OCI-M2 (cell line): ENCODE data around the gene MAPKAPK2.
"Not testable (repeated sequence)": the region's sequence is repeated elsewhere in the genome, so short reads cannot be mapped to it uniquely, and the experiment has no call there.

Experiments used
- DNase-seq: peaks from one replicate; lab custom pipeline; 2025; ENCODE audit not compliant: unreplicated experiment; lab: John Stamatoyannopoulos, UW

MAPKAPK2 gene

GRCh38 chr1:206739411-206740076 lies 54.8 kb downstream of the MAPKAPK2 start:
- no peak for DNase-seq

- DNase-seq: no peak
Observed at GRCh38 chr1:206741142-206741701, 56.5 kb downstream of the MAPKAPK2 start.

GRCh38 chr1:206742719-206743383 lies 58.1 kb downstream of the MAPKAPK2 start:
- no peak for DNase-seq

GRCh38 chr1:206744683-206745082 lies 60.0 kb downstream of the MAPKAPK2 start:
- DNase-seq: no peak

DNA sequence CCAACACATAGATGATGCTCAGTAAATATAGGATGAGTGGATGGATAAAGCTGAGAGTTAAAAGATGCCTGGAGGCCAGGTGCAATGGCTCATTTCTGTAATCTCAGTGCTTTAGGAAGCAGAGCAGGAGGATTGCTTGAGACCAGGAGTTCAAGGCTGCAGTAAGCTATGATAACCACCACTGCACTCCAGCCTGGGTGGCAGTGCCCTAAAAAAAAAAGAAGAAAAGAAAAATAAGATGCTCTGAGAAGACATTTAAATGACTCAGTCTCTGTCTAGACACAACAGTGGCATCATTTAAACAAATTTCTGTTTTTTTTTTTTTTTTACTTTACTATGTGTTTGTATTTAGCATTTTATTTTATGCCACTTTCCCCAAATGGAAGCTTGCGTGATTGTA lies 60.6 kb downstream of the MAPKAPK2 start:
- DNase-seq: no peak

DNA sequence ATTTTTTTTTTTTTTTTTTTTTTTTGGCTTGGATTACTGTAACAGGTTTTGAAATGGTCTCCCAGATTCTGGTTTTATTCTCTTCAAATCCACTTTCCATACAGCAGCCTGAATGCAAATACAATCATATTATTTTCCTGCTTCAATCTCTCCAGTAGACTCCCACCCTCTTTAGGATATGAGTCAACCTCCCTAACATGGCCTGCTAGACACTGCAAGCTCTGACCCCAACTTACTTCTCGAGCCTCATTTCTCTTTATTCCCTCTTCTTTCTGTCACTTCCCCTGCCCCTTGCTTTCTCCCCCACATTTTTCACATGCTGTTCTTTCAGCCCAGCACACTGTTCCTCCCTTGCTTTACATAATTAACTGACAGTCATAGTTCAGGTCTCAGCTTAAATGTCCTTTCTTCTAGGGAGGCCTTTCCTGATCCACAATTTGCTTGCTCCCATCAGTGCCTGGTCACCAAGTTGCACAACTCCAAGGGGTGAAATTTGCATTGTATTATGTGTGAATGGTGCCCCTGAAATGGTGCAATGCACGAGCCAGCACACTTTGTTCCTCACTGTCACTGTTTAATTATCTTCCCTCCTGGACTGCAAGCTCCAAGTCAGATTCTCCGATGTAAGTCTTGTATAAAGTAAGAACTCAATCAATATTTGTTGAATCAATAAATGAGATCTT lies 63.8 kb downstream of the MAPKAPK2 start:
- DNase-seq: no peak

GRCh38 chr1:206751891-206752290 lies 67.2 kb downstream of the MAPKAPK2 start:
- DNase-seq: no peak

GRCh38 chr1:206752481-206752880 lies 67.8 kb downstream of the MAPKAPK2 start:
- DNase-seq: no peak

- DNase-seq: no peak
Observed at GRCh38 chr1:206753141-206753540, 68.4 kb downstream of the MAPKAPK2 start.

DNA sequence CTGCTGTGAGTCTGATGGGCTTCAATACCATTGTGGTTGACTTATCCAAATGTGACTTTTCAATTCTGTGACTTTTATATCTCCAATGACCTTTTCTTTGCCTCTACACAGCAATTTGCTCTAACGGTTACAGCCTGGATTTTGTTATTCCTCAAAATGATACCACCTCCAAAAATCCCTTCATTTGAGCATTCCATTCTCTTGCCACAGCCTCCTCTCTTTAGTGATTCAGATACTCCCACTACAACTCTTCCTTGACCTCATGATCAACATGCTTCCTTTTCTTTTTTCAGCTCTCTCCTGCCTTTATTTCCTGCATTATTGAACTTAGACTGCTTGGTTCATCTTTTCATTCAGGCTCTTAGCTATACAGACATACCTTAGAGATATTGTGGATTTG lies 69.3 kb downstream of the MAPKAPK2 start:
- DNase-seq: no peak

- DNase-seq: no peak
Observed at GRCh38 chr1:206757524-206758266, 73.0 kb downstream of the MAPKAPK2 start.

DNA sequence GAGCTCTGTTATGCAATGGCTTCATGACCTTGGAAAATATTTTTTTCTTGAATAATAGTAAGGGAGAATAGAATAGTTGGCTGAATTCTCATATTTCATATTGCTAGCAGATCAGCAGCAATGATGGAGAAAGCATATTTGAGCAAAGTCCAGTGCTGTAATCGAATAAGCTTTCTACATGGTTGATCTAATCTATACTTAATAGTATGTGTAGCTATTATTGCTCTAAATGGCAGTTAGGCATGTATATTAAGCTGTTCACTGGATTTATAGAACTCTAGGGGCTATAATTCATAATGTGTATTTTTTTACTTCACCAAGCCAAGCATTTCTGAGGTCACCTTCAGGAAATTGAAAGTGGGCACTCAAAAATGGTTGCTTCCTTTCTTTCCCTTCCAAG lies 75.9 kb downstream of the MAPKAPK2 start:
- DNase-seq: no peak

DNA sequence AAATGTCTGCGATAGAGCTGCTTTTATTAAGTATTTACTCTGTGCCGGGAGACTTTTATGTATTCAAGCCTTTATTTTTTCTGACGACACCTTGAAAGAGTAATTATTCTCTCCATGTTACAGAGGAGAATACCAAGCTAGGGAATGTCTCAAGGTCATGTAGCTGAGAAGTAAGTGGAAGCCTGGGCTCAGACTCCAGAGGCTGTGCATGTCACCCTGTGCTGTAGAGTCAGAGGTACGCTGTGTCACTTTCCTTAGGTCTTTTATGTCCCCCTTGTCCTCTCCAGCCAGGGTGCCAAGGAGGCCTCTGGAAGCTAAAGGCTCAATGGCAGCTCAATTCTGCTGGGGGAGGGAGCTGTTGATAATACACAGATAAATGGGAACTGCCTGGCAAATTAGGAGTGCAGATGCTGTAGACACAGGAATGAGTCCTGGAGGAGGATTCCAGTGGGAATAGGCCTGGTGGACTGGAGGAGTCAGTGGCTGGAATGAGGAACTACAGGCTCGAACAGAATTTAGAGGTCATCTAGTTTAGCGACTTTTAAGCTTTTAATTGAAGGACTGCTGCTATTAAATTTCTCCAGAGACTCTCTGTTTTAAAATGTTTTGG lies 76.6 kb downstream of the MAPKAPK2 start:
- no peak for DNase-seq

DNA sequence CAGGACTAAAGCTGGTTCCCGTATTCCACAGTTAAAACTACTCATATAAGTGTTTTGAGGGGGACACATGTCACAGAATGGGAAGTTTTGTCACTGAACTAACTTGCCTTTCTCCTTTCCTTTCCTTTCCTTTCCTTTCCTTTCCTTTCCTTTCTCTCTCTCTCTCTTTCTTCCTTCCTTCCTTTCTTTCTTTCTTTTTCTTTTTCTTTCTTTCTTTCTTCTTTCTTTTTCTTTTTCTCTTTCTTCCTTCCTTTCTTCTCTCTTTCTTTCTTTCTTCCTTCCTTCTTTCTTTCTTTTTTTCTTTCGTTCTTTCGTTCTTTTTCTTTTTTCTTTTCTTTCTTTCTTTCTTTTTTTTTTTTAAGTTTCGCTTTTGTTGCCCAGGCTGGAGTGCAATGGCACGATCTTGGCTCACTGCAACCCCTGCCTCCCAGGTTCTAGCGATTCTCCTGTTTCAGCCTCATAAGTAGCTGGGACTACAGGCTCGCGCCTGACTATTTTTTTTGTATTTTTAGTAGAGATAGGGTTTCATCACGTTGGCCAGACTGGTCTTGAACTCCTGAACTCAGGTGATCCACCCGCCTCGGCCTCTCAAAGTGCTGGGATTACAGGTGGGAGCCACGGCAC lies 78.1 kb downstream of the MAPKAPK2 start:
- not testable (repeated sequence) for DNase-seq

DNA sequence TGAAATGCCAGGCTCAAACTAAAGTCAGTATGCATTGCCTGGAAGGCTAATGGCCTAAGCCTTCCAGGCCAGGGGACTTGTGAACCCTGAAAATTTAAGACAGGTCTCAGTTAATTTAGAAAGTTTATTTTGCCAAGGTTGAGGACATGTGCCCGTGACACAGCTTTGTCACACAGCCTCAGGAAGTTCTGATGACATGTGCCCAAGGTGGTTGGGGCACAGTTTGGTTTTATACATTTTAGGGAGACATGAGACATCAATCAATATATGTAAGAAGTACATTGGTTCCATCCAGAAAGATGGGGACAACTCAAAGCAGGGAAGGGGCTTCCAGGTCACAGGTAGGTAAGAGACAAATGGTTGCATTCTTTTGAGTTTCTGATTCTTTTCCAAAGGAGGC lies 81.1 kb downstream of the MAPKAPK2 start:
- DNase-seq: not testable (repeated sequence)

DNA sequence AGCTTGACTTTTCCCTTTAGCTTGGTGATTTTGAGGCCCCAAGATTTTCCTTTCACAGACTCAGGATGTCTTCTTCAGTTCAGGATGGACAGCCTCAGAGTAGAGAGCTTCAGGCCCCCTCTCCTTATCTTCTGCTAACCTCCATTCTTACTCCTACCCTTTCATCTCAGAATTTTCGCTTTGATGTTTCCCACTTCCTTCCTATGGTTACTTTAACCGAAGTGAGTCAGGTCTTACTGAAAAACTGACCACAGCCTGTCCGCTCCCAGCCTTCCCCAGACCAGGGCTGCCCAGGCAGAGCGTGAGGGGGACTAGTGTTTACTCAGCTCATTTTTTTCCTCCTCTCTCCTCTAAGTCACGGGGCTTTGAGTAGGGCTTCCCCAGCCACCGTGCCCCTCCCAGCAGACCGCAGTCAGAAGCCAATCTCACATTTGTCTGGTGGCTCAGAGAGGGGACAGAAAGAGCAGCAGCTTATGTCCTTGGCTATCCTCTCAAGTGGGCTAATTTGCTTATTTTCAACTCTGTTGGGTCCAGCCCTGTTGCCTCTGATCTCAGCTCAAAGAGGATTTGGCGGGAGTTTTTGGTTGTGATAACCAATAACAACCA lies 81.6 kb downstream of the MAPKAPK2 start:
- no peak for DNase-seq

DNA sequence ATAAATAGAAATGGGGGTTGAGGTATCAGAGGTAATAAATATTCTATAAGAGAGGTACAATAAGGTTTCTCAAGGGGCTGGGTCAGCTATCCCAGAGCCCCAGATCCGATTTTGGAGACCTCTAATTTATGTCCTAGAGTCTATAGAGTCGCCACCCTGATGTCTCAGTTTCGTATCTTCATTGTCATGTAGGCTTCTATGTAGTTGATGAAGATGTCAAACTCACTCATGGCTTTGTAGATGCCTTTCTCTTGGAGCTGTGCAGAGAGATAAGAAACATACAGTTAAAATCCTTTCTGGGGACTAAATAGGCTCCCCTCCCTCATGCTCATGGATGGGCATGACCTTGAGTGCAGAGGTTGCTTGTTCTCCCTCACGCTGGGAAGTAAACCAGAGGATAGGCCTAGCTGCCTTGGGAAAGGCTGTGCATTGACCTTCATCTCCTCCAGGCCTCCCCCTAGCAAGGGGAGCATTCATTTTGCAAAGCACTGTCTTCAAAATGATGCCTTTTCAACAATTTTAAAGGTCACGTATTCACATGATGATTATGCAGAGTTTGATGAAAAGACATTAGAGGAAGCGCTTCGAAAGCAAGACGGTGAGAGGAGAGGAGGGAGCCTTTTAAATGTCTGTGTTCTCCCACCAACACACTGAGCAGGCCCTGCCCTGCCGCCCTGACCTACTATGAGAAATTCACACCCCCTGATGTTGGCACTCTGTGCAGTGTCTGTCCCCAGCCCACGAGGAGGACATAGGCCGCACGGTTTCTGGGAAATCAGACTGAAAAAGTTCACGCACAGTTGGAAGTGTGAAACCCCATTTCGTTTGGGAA lies 84.0 kb downstream of the MAPKAPK2 start:
- no peak for DNase-seq

DNA sequence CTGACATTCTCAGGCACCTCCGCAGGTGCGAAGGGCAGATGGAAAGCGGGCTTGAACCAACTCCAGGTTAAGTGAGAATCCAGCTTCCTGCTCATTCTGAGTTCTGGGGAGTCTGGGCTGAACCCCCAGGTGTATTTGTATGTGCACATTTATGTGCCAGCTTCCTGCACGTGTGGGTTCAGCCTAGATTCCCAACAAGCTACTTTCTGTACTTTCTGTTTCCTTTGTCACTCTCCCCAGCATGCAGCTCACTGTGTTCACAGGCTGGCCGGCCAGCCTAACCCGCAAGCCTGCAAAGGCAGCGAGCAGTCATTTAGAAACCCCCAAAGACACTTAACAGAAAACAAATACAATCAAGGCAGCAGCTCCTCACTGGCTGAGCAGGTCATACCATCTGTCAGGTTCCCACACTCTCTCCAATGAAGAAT lies 84.6 kb downstream of the MAPKAPK2 start:
- DNase-seq: no peak
